Measurements from ENCODE around the gene F2RL3. TPM values are rescaled to one million over a fixed set of nuclear protein-coding genes. Genes with fewer than 3 reads are reported as not detected.

F2RL3 gene
- polyA plus RNA-seq, 1 donor from 2014 or later, result not detected

GRCh38 chr19:16940626-16941025 lies 51.8 kb downstream of the F2RL3 start:
- no peaks in the 10 kb centered on the region for H3K79me2 ChIP-seq (replicated peaks; ENCODE audit: insufficient read depth, low read length)
- no peak overlapping the region for H3K4me2 ChIP-seq (ENCODE audit: low read length)
- no peaks in the 10 kb centered on the region for H3K27me3 ChIP-seq (ENCODE audit: insufficient read depth, low read depth, low read length)
- no peak overlapping the region for H3K9ac ChIP-seq (ENCODE audit: low read length)
- no peaks in the 10 kb centered on the region for H3K36me3 ChIP-seq (ENCODE audit: insufficient read depth, low read length)
- H3K4me3 ChIP-seq (ENCODE audit: low read length), result no peak overlapping the region
- H3K9me2 ChIP-seq (ENCODE audit: insufficient read depth, low read length), result no peaks in the 10 kb centered on the region
- no peaks in the 10 kb centered on the region for H4K20me1 ChIP-seq (ENCODE audit: insufficient read depth)
- no peak overlapping the region for H3K27ac ChIP-seq (ENCODE audit: low read length)
- H3K9me3 ChIP-seq (ENCODE audit: low read length), result no peaks in the 10 kb centered on the region
- TF ChIP-seq EZH2 (IDR thresholded peaks at IDR 0.05; ENCODE audit: borderline replicate concordance, insufficient read depth, low read length, poor library complexity, severe bottlenecking) (no peak), MXI1 (conservative IDR thresholded peaks at IDR 0.05; ENCODE audit: poor library complexity, severe bottlenecking) (no peak), REST (IDR thresholded peaks at IDR 0.05; ENCODE audit: borderline replicate concordance) (no peak), POLR2AphosphoS5 (IDR thresholded peaks at IDR 0.05) (no peak), TAF1 (IDR thresholded peaks at IDR 0.05; ENCODE audit: low read depth) (no peak), CTCF (IDR thresholded peaks at IDR 0.05; ENCODE audit: poor library complexity, severe bottlenecking) (no peak), SMC3 (conservative IDR thresholded peaks at IDR 0.05; ENCODE audit: poor library complexity) (no peak), EP300 (conservative IDR thresholded peaks at IDR 0.05; ENCODE audit: poor library complexity, severe bottlenecking) (no peak), RAD21 (conservative IDR thresholded peaks at IDR 0.05) (no peak)
- no peak overlapping the region for H2AFZ ChIP-seq (ENCODE audit: low read depth, low read length)
- no peaks in the 10 kb centered on the region for H3F3A ChIP-seq (ENCODE audit: insufficient read depth, low read length, poor library complexity, severe bottlenecking)

Small RNA genes lying within 50 kb of the gene (small RNA-seq; reads per million reads assigned to genes)
- 0 reads per million in 3 experiments for gene RN7SL823P
- gene RN7SL835P, result 0 reads per million in 3 experiments

Other genes starting within 250 kb of the F2RL3 start
- 153 and 171 TPM in 2 replicates for gene SMIM7, start 228.9 kb upstream of the F2RL3 start, polyA plus RNA-seq
- gene TMEM38A, start 227.9 kb upstream of the F2RL3 start, polyA plus RNA-seq, result 8.6 and 11.2 TPM in 2 replicates
- gene NWD1, start 169.2 kb upstream of the F2RL3 start, polyA plus RNA-seq, result 0.16 and 0.24 TPM in 2 replicates
- 31.2 and 36.9 TPM in 2 replicates for gene SIN3B, start 59.6 kb upstream of the F2RL3 start, polyA plus RNA-seq
- gene CPAMD8, start 137.8 kb downstream of the F2RL3 start, polyA plus RNA-seq, result 1.9 and 4.2 TPM in 2 replicates
- 3.6 and 4.8 TPM in 2 replicates for gene HAUS8, start 186.5 kb downstream of the F2RL3 start, polyA plus RNA-seq
- 27.2 and 28.5 TPM in 2 replicates for gene MYO9B, start 186.8 kb downstream of the F2RL3 start, polyA plus RNA-seq